ENCODE results near the gene ALG1.
A peak's percentile ranks its signal among the peaks of the same experiment; 100 is the strongest.
"Not testable (repeated sequence)": the region's sequence is repeated elsewhere in the genome, so short reads cannot be mapped to it uniquely, and the experiment has no call there.

ALG1 gene

GRCh38 chr16:5103296-5104032 lies 31.8 kb downstream of the ALG1 start:
- DNase-seq (ENCODE audit: low read depth); H3K4me3 ChIP-seq (ENCODE audit: low read depth, low read length): not testable (repeated sequence)

GRCh38 chr16:5105039-5105438 lies 33.4 kb downstream of the ALG1 start:
- H3K4me3 ChIP-seq (ENCODE audit: low read depth, low read length) = not testable (repeated sequence)
- peak; percentile 80 for DNase-seq (ENCODE audit: low read depth)

- H3K4me3 ChIP-seq (ENCODE audit: low read depth, low read length) = no peak overlapping the region
- DNase-seq (ENCODE audit: low read depth) = no peak
- no peak for TF ChIP-seq CTCF (IDR thresholded peaks at IDR 0.05; ENCODE audit: control insufficient read depth, extremely low read depth, insufficient read depth)
Measured at GRCh38 chr16:5108505-5109158, 37.0 kb downstream of the ALG1 start.

GRCh38 chr16:5110933-5111332 lies 39.3 kb downstream of the ALG1 start:
- not testable (repeated sequence) for DNase-seq (ENCODE audit: low read depth); H3K4me3 ChIP-seq (ENCODE audit: low read depth, low read length)

GRCh38 chr16:5116780-5117295 lies 45.2 kb downstream of the ALG1 start:
- H3K4me3 ChIP-seq (ENCODE audit: low read depth, low read length); DNase-seq (ENCODE audit: low read depth): not testable (repeated sequence)

GRCh38 chr16:5117300-5118087 lies 45.9 kb downstream of the ALG1 start:
- H3K4me3 ChIP-seq (ENCODE audit: low read depth, low read length); DNase-seq (ENCODE audit: low read depth): not testable (repeated sequence)

- not testable (repeated sequence) for DNase-seq (ENCODE audit: low read depth); H3K4me3 ChIP-seq (ENCODE audit: low read depth, low read length)
Measured at GRCh38 chr16:5131467-5132004, 59.9 kb downstream of the ALG1 start.

- DNase-seq (ENCODE audit: low read depth); H3K4me3 ChIP-seq (ENCODE audit: low read depth, low read length): not testable (repeated sequence)
- 0 out of 2 replicates have a peak, but pooled peaks have one; percentile 13 for TF ChIP-seq CTCF (IDR thresholded peaks at IDR 0.05; ENCODE audit: control insufficient read depth, extremely low read depth, insufficient read depth)
Measured at GRCh38 chr16:5132915-5133600, 61.4 kb downstream of the ALG1 start.

GRCh38 chr16:5134739-5135452 lies 63.3 kb downstream of the ALG1 start:
- not testable (repeated sequence) for H3K4me3 ChIP-seq (ENCODE audit: low read depth, low read length); DNase-seq (ENCODE audit: low read depth)
